Measurements from ENCODE around the gene PRKCI. TPM values are rescaled to one million over a fixed set of nuclear protein-coding genes. Genes with fewer than 3 reads are reported as not detected.
A peak's percentile ranks its signal among the peaks of the same experiment; 100 is the strongest.

Gene PRKCI
- 100 to 1,000 TPM in 1 of 4 donors, 10 to 100 TPM in 3; 33.5 to 125 (median 47.7) TPM for total RNA-seq

DNA sequence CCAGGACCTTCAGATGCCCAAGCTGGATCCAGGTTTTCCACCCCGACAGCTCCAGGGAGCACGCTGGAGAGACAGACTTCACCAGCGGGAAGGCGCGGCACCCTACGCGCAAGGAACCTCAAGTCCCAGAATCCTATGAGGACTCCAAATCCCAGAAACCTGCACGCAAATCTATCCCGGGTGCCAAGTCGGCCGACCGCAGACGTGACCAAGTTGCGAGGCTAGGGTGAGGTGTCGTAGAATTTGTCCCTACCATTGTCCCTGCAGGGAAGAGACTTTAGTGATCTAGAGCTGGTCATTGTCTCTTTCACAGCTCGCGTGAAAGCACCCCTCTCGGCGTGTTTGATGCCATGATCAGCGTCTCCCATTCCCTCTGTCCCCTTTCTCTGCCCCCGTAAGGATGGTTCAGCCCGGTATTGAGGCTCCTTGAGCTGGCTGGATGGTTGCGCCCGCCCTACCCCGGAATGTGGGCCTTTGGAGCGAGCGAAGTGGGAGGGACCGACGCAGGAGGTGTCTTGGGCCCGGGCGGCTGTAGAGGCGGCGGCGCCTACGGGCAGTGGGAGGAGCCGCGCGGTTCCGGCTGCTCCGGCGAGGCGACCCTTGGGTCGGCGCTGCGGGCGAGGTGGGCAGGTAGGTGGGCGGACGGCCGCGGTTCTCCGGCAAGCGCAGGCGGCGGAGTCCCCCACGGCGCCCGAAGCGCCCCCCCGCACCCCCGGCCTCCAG is at the start of gene PRKCI:
PRKCI (plus strand) TSS at position 501 of the 723 bp plus-strand sequence. CDS start 246 bp downstream, outside the sequence.
- Histone ChIP-seq H3K4me3 (peak within 1 kb of the TSS; percentile 96), H3K4me1 (peaks cover 12% of the 10 kb centered on the region), H3K9me3 (no peaks in the 10 kb centered on the region), H3K27ac (peak within 1 kb of the TSS; percentile 93), H3K36me3 (no peaks in the 10 kb centered on the region), H3K27me3 (no peaks in the 10 kb centered on the region)
- under 1% methylated on average over 30 of the region's 60 CpGs for WGBS
- peak; percentile 95 to 96 for DNase-seq (ENCODE audit: low spot score in 2 of 2)
- peak in 1 of 2 donors; percentile 62 for TF ChIP-seq POLR2A (IDR thresholded peaks at IDR 0.05)
- TF ChIP-seq, protein P1, sequence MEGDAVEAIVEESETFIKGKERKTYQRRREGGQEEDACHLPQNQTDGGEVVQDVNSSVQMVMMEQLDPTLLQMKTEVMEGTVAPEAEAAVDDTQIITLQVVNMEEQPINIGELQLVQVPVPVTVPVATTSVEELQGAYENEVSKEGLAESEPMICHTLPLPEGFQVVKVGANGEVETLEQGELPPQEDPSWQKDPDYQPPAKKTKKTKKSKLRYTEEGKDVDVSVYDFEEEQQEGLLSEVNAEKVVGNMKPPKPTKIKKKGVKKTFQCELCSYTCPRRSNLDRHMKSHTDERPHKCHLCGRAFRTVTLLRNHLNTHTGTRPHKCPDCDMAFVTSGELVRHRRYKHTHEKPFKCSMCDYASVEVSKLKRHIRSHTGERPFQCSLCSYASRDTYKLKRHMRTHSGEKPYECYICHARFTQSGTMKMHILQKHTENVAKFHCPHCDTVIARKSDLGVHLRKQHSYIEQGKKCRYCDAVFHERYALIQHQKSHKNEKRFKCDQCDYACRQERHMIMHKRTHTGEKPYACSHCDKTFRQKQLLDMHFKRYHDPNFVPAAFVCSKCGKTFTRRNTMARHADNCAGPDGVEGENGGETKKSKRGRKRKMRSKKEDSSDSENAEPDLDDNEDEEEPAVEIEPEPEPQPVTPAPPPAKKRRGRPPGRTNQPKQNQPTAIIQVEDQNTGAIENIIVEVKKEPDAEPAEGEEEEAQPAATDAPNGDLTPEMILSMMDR (IDR thresholded peaks at IDR 0.05), result no peak
- TF ChIP-seq POLR2AphosphoS5 (IDR thresholded peaks at IDR 0.05), result peak in 2 of 3 donors; percentile 73 to 86

DNA sequence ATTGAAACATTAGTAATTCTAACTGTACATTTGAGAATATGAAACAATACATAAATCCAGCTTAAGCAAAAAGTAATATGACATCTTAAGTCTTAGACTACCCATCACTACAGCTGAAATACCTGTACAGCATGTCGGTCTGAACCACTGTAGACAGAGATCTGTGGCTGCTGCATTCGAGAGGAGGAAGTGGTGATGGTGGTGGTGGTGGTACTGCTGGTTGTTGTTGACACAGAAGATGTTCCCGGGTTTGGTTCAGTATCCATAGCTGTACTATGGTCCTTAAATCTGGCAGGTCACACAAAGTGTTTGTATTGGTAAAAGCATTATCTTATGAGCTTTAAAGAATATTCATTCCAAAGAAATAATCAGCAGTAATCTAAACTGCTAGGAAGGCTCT is 43.6 kb upstream of the PRKCI start:
- Histone ChIP-seq H3K9me3 (no peaks in the 10 kb centered on the region), H3K4me3 (no peak overlapping the region), H3K4me1 (peaks cover 17% of the 10 kb centered on the region), H3K36me3 (peaks cover 38% of the 10 kb centered on the region), H3K27ac (no peak overlapping the region), H3K27me3 (no peaks in the 10 kb centered on the region)
- WGBS, result 77% methylated on average over 3 of the region's 3 CpGs
- TF ChIP-seq, protein P1 (IDR thresholded peaks at IDR 0.05), result no peak
- TF ChIP-seq POLR2AphosphoS5 (IDR thresholded peaks at IDR 0.05) (no peak), POLR2A (IDR thresholded peaks at IDR 0.05) (no peak), EP300 (IDR thresholded peaks at IDR 0.05) (no peak)
- DNase-seq (ENCODE audit: low spot score in 2 of 2), result no peak

DNA sequence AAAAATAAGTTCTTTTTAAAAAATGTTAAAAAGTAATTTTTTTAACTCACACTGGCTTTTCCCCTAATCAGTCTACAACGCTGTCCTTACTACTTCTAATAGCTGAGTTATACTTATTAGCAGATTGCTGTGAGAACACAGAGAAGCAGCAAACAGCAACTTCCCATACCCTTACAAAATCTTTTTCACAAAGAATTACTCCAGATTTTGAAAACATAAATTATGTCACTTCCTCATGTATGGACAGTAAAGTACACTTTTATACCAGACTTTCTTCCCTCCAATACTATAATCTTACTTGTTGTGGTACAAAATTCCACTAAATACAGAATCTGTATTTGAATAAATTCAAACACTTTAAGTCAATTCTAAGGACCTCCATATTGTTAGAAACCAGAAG is 42.8 kb upstream of the PRKCI start:
- Histone ChIP-seq H3K9me3 (no peaks in the 10 kb centered on the region), H3K36me3 (peaks cover 38% of the 10 kb centered on the region), H3K27me3 (no peaks in the 10 kb centered on the region), H3K27ac (no peak overlapping the region), H3K4me1 (peaks cover 17% of the 10 kb centered on the region), H3K4me3 (peak overlapping the region; percentile 98)
- no peak for DNase-seq (ENCODE audit: low spot score in 2 of 2)
- TF ChIP-seq POLR2AphosphoS5 (IDR thresholded peaks at IDR 0.05), result no peak
- TF ChIP-seq, protein P1 (IDR thresholded peaks at IDR 0.05), result no peak
- TF ChIP-seq POLR2A (IDR thresholded peaks at IDR 0.05), result no peak
- no peak for TF ChIP-seq EP300 (IDR thresholded peaks at IDR 0.05)
- WGBS, result 39% methylated on average over 1 of the region's 1 CpG

DNA sequence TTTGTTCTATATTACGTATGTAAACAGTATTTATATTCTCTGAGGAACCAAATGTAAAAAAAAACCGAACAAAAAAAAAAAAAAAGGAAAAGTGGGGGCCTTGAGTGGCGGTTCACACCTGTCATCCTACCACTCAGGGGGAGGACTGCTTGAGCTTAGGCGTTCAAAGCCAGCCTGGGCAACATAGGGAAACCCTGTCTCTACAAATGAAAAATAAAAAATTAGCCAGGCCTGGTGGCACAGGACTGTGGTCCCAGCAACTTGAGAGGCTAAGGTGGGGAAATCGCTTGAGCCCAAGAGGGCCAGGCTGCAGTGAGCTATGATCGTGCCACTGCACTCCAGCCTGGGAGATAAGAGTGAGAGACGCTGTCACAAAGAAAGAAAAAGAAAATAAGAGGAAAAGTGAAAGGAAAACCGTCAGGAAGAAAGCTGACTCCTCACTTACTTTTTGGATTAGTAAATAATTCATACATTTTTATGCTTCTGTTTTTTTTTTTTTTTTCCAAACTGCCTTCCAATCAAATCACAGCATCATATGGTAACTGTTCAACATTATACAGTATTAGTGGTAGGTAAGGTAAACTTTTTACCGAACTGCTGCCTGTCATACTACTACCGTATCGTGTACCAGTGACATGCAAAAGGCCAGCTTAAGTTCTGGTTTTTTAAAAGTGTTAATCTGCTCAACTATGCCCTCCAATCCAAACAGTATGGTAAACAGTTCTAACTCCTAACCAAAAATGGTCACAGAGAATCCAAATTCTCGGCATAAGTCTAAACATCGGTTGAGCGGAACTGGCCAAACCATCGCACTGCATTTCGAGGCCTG is 41.9 kb upstream of the PRKCI start:
- Histone ChIP-seq H3K4me1 (peaks cover 17% of the 10 kb centered on the region), H3K27me3 (no peaks in the 10 kb centered on the region), H3K27ac (peak overlapping the region; percentile 98), H3K9me3 (no peaks in the 10 kb centered on the region), H3K36me3 (peaks cover 29% of the 10 kb centered on the region), H3K4me3 (peak overlapping the region; percentile 98)
- no peak for TF ChIP-seq EP300 (IDR thresholded peaks at IDR 0.05)
- no peak for TF ChIP-seq POLR2A (IDR thresholded peaks at IDR 0.05)
- TF ChIP-seq, protein P1 (IDR thresholded peaks at IDR 0.05), result no peak
- no peak for TF ChIP-seq POLR2AphosphoS5 (IDR thresholded peaks at IDR 0.05)
- no peak for DNase-seq (ENCODE audit: low spot score in 2 of 2)
- 15% methylated on average over 16 of the region's 16 CpGs for WGBS

All from suprapubic skin (tissue), 4 donors.